ENCODE data around the gene LSAMP.
"Not testable (repeated sequence)": the region's sequence is repeated elsewhere in the genome, so short reads cannot be mapped to it uniquely, and the experiment has no call there.

The LSAMP gene

GRCh38 chr3:116253511-116253910 lies 191.8 kb downstream of the LSAMP start:
- no peak for DNase-seq (ENCODE audit: insufficient read length, low spot score)
- no peak for FAIRE-seq

- no peak for FAIRE-seq
- no peak for DNase-seq (ENCODE audit: insufficient read length, low spot score)
Measured at GRCh38 chr3:116247605-116248004, 197.7 kb downstream of the LSAMP start.

- no peak for DNase-seq (ENCODE audit: insufficient read length, low spot score)
- no peak for FAIRE-seq
Measured at GRCh38 chr3:116246406-116246980, 198.8 kb downstream of the LSAMP start.

GRCh38 chr3:116242825-116243224 lies 202.5 kb downstream of the LSAMP start:
- FAIRE-seq (no peak), DNase-seq (ENCODE audit: insufficient read length, low spot score) (no peak)

GRCh38 chr3:116241677-116242076 lies 203.6 kb downstream of the LSAMP start:
- FAIRE-seq (no peak), DNase-seq (ENCODE audit: insufficient read length, low spot score) (no peak)

- FAIRE-seq: no peak
- DNase-seq (ENCODE audit: insufficient read length, low spot score): no peak
Measured at GRCh38 chr3:116240261-116240660, 205.0 kb downstream of the LSAMP start.

GRCh38 chr3:116238846-116239565 lies 206.3 kb downstream of the LSAMP start:
- FAIRE-seq (no peak), DNase-seq (ENCODE audit: insufficient read length, low spot score) (no peak)

- FAIRE-seq (no peak), DNase-seq (ENCODE audit: insufficient read length, low spot score) (no peak)
Measured at GRCh38 chr3:116233711-116234357, 211.5 kb downstream of the LSAMP start.

- FAIRE-seq (no peak), DNase-seq (ENCODE audit: insufficient read length, low spot score) (no peak)
Measured at GRCh38 chr3:116230431-116231020, 214.8 kb downstream of the LSAMP start.

GRCh38 chr3:116226266-116226665 lies 219.0 kb downstream of the LSAMP start:
- FAIRE-seq: no peak
- no peak for DNase-seq (ENCODE audit: insufficient read length, low spot score)

- DNase-seq (ENCODE audit: insufficient read length, low spot score) (no peak), FAIRE-seq (no peak)
Measured at GRCh38 chr3:116216761-116217160, 228.5 kb downstream of the LSAMP start.

- DNase-seq (ENCODE audit: insufficient read length, low spot score): no peak
- no peak for FAIRE-seq
Measured at GRCh38 chr3:116211901-116212300, 233.4 kb downstream of the LSAMP start.

- not testable (repeated sequence) for FAIRE-seq; DNase-seq (ENCODE audit: insufficient read length, low spot score)
Measured at GRCh38 chr3:116208830-116209229, 236.5 kb downstream of the LSAMP start.

GRCh38 chr3:116200956-116201690 lies 244.2 kb downstream of the LSAMP start:
- no peak for DNase-seq (ENCODE audit: insufficient read length, low spot score)
- FAIRE-seq: no peak

GRCh38 chr3:116199063-116199462 lies 246.2 kb downstream of the LSAMP start:
- DNase-seq (ENCODE audit: insufficient read length, low spot score) (no peak), FAIRE-seq (no peak)

GRCh38 chr3:116198087-116198486 lies 247.2 kb downstream of the LSAMP start:
- FAIRE-seq (no peak), DNase-seq (ENCODE audit: insufficient read length, low spot score) (no peak)

- DNase-seq (ENCODE audit: insufficient read length, low spot score): no peak
- FAIRE-seq: no peak
Measured at GRCh38 chr3:116192464-116192863, 252.8 kb downstream of the LSAMP start.

- FAIRE-seq: no peak
Measured at GRCh38 chr3:116191409-116191808, 253.9 kb downstream of the LSAMP start.

GRCh38 chr3:116190095-116190494 lies 255.2 kb downstream of the LSAMP start:
- DNase-seq (ENCODE audit: insufficient read length, low spot score) (no peak), FAIRE-seq (no peak)

More at GRCh38 chr3:116191409-116191808, 253.9 kb downstream of the LSAMP start:
- DNase-seq (ENCODE audit: insufficient read length, low spot score): no peak

- FAIRE-seq: no peak
- no peak for DNase-seq (ENCODE audit: insufficient read length, low spot score)
Measured at GRCh38 chr3:116188231-116188785, 257.0 kb downstream of the LSAMP start.

GRCh38 chr3:116186049-116186448 lies 259.2 kb downstream of the LSAMP start:
- DNase-seq (ENCODE audit: insufficient read length, low spot score) (no peak), FAIRE-seq (no peak)

Measured in HTR-8/SVneo (cell line).